ENCODE results near the gene C1orf52. TPM values are rescaled to one million over a fixed set of nuclear protein-coding genes. Genes with fewer than 3 reads are reported as not detected.
"Not testable (repeated sequence)": the region's sequence is repeated elsewhere in the genome, so short reads cannot be mapped to it uniquely, and the experiment has no call there.

Gene C1orf52
- total and polyA plus RNA-seq, 5 donors from 2014 or later = 19.7 to 55.6 (median 27.6) TPM

DNA sequence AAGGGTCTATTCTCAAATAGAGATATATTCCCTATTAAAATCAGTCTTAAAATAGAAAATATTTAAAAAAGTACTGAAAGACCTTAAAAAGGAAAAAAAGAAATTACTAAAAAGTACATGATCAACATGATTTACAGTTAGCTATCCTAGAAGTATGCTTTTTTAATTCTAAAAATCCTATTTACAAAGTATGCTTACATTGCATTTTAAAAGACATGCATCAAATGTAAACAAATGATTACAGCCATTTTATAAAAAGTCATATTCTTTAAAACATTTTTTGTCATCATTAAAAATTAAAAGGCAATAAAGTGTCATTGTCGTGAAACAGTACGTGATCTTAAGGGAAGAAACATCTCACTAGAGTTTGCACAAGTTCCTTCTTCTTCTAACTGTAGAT lies 7.9 kb upstream of the C1orf52 start:
- ATAC-seq (ENCODE audit: low read depth in 2 of 2) (no peak), DNase-seq (no peak)
- H3K27ac ChIP-seq (ENCODE audit: insufficient read depth, low read length, poor library complexity, severe bottlenecking) = no peak overlapping the region
- Mint-ChIP-seq H3K4me1 (peaks cover 19 to 27% (median 23%) of the 10 kb centered on the region in 4 donors), H3K27ac (no peak overlapping the region), H3K4me3 (no peak overlapping the region), H3K9me3 (no peaks in the 10 kb centered on the region), H3K27me3 (no peaks in the 10 kb centered on the region), H3K36me3 (peaks cover 29% of the 10 kb centered on the region)
- no peak overlapping the region for H3K4me3 ChIP-seq (ENCODE audit: low read depth, low read length)
- peaks cover 46% of the 10 kb centered on the region for H3K36me3 ChIP-seq (ENCODE audit: control insufficient read depth, insufficient read depth, low read length)
- no peaks in the 10 kb centered on the region for H3K4me1 ChIP-seq (ENCODE audit: control insufficient read depth, insufficient read depth, low read length, poor library complexity, severe bottlenecking)
- no peaks in the 10 kb centered on the region for H3K27me3 ChIP-seq (ENCODE audit: control insufficient read depth, insufficient read depth, low read length)
- no peaks in the 10 kb centered on the region for H3K9me3 ChIP-seq (ENCODE audit: control insufficient read depth in 2 of 2, low read length in 2 of 2)

DNA sequence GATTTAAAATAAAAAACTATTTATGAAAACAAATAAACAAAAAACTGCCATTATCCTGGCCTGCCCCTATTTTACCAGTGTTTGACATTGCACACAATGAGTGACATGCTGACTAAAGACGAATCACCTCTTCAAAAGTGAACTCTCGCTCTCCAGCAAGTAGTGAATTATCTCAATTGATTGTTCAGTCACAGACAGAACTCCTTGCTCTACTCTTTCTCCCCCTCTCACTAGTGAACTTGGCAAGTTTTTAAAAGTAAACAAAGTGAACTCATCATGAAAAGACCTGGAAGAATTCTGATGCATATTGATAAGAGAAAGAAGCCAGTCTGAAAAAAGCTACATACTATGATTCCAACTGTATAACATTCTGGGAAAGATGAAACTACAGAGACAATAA lies 4.7 kb upstream of the C1orf52 start:
- peaks cover 8 to 14% (median 11%) of the 10 kb centered on the region in 4 donors for H3K4me1 Mint-ChIP-seq
- H3K4me1 ChIP-seq (ENCODE audit: control insufficient read depth, insufficient read depth, low read length, poor library complexity, severe bottlenecking) = peaks cover 4% of the 10 kb centered on the region
- H3K9me3 ChIP-seq (ENCODE audit: control insufficient read depth in 2 of 2, low read length in 2 of 2) = no peaks in the 10 kb centered on the region
- no peak overlapping the region for H3K4me3 ChIP-seq (ENCODE audit: low read depth, low read length)
- H3K36me3 ChIP-seq (ENCODE audit: control insufficient read depth, insufficient read depth, low read length) = peaks cover 28% of the 10 kb centered on the region
- no peaks in the 10 kb centered on the region for H3K27me3 Mint-ChIP-seq
- H3K9me3 Mint-ChIP-seq = no peaks in the 10 kb centered on the region
- peak overlapping the region in 1 of 4 donors; percentile 13 for H3K4me3 Mint-ChIP-seq
- ATAC-seq (ENCODE audit: low read depth in 2 of 2) (no peak), DNase-seq (no peak)
- no peak overlapping the region for H3K27ac Mint-ChIP-seq
- peaks cover 15% of the 10 kb centered on the region for H3K36me3 Mint-ChIP-seq
- H3K27ac ChIP-seq (ENCODE audit: insufficient read depth, low read length, poor library complexity, severe bottlenecking) = no peak overlapping the region
- no peaks in the 10 kb centered on the region for H3K27me3 ChIP-seq (ENCODE audit: control insufficient read depth, insufficient read depth, low read length)

DNA sequence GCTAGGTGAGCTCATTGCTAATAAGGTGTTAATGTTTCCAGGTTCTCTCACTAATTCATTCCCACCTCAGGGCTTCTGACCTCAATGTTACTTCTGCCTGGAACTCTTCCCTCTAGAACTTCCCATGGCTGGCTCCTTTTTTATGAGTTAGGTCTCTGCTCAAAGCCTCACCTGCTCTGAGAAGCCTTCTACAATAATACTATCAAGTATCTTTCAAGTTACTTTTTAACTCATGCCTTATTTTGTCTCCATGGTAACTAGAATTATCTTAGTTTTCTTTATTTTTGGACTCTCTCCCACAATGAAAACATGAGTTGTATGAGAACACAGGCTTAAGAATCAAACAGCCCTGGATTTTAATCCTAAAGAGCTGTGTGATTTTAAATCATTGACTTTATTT lies 3.5 kb upstream of the C1orf52 start:
- no peak overlapping the region for H3K27ac Mint-ChIP-seq

DNA sequence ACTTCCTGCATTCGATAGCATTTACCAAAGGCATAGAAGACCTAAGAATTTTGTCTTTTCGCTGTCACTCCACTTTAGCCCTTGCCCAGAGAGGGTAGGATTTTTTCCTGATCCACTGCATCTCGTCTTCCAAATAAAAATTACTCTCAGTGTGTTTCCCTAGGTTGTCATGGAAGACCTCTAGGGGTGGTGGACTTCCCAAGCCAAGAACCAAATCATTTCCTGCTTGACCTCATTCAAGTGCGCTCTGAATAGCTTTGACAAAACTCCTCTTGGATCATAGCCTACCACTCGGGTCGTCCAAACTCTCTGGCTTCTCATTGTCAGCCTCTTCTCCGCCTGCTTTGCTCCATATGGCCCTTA lies 431 bp upstream of the C1orf52 start:
- DNase-seq = no peak
- Mint-ChIP-seq H3K27ac (peak overlapping the region; percentile 36 to 95 (median 42)), H3K9me3 (no peaks in the 10 kb centered on the region), H3K27me3 (no peaks in the 10 kb centered on the region), H3K4me3 (peak overlapping the region; percentile 96 to 100 (median 98)), H3K36me3 (peaks cover 30% of the 10 kb centered on the region), H3K4me1 (peaks cover 28 to 44% (median 36%) of the 10 kb centered on the region in 4 donors)
- ATAC-seq (ENCODE audit: low read depth in 2 of 2) = no peak
- H3K27me3 ChIP-seq (ENCODE audit: control insufficient read depth, insufficient read depth, low read length) = no peaks in the 10 kb centered on the region
- H3K27ac ChIP-seq (ENCODE audit: insufficient read depth, low read length, poor library complexity, severe bottlenecking) = peak overlapping the region; percentile 83
- peak overlapping the region; percentile 61 for H3K4me3 ChIP-seq (ENCODE audit: low read depth, low read length)
- H3K9me3 ChIP-seq (ENCODE audit: control insufficient read depth in 2 of 2, low read length in 2 of 2) = no peaks in the 10 kb centered on the region
- H3K4me1 ChIP-seq (ENCODE audit: control insufficient read depth, insufficient read depth, low read length, poor library complexity, severe bottlenecking) = peaks cover 25% of the 10 kb centered on the region
- peaks cover 16% of the 10 kb centered on the region for H3K36me3 ChIP-seq (ENCODE audit: control insufficient read depth, insufficient read depth, low read length)

More for the DNA sequence above, 3.5 kb upstream of the C1orf52 start:
- H3K4me1 Mint-ChIP-seq = peaks cover 11 to 21% (median 17%) of the 10 kb centered on the region in 4 donors
- Histone ChIP-seq H3K4me1 (ENCODE audit: control insufficient read depth, insufficient read depth, low read length, poor library complexity, severe bottlenecking) (peaks cover 13% of the 10 kb centered on the region), H3K27ac (ENCODE audit: insufficient read depth, low read length, poor library complexity, severe bottlenecking) (no peak overlapping the region), H3K4me3 (ENCODE audit: low read depth, low read length) (no peak overlapping the region), H3K27me3 (ENCODE audit: control insufficient read depth, insufficient read depth, low read length) (no peaks in the 10 kb centered on the region), H3K36me3 (ENCODE audit: control insufficient read depth, insufficient read depth, low read length) (peaks cover 19% of the 10 kb centered on the region), H3K9me3 (ENCODE audit: control insufficient read depth in 2 of 2, low read length in 2 of 2) (no peaks in the 10 kb centered on the region)
- peaks cover 16% of the 10 kb centered on the region for H3K36me3 Mint-ChIP-seq
- DNase-seq (no peak), ATAC-seq (ENCODE audit: low read depth in 2 of 2) (no peak)
- peak overlapping the region in 2 of 4 donors; percentile 8 to 31 for H3K4me3 Mint-ChIP-seq
- H3K9me3 Mint-ChIP-seq = no peaks in the 10 kb centered on the region
- H3K27me3 Mint-ChIP-seq = no peaks in the 10 kb centered on the region

DNA sequence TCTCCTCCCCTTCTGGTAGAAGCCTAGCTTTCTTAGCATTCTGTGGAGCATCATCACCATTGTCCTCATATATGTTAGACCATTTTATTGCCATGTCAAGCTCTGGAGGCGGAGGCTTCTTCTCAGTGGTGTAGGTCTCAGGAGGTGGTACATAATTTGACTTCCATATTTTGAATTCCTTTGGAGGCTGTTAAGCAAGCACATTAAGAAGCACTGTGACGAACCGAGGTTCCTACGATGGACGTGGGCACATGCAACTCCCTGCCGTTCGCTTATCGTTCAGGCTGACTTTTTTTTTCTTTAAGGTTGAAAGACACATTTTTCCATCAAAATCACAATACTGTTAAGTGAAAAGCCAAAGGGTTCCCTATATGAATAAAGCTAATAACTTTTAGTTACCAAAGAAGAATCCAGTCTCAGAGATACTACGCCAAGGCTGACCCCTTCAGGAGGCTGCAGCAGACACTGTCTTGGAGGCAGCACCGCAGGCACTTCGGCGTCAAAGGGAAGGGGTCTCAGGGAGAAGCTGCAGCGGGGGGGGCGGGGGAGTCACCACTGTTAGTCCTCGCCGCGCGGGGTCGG lies 835 bp downstream of the C1orf52 start:
- Mint-ChIP-seq H3K36me3 (peaks cover 24% of the 10 kb centered on the region), H3K9me3 (no peaks in the 10 kb centered on the region), H3K27ac (peak overlapping the region; percentile 56 to 98 (median 96)), H3K4me3 (peak overlapping the region; percentile 96 to 100 (median 98)), H3K4me1 (peaks cover 34 to 56% (median 45%) of the 10 kb centered on the region in 4 donors), H3K27me3 (no peaks in the 10 kb centered on the region)
- Histone ChIP-seq H3K27ac (ENCODE audit: insufficient read depth, low read length, poor library complexity, severe bottlenecking) (peak overlapping the region; percentile 83), H3K4me3 (ENCODE audit: low read depth, low read length) (peak overlapping the region; percentile 93), H3K9me3 (ENCODE audit: control insufficient read depth in 2 of 2, low read length in 2 of 2) (no peaks in the 10 kb centered on the region), H3K36me3 (ENCODE audit: control insufficient read depth, insufficient read depth, low read length) (peaks cover 16% of the 10 kb centered on the region), H3K27me3 (ENCODE audit: control insufficient read depth, insufficient read depth, low read length) (no peaks in the 10 kb centered on the region), H3K4me1 (ENCODE audit: control insufficient read depth, insufficient read depth, low read length, poor library complexity, severe bottlenecking) (peaks cover 25% of the 10 kb centered on the region)
- ATAC-seq (ENCODE audit: low read depth in 2 of 2) (no peak), DNase-seq (no peak)

DNA sequence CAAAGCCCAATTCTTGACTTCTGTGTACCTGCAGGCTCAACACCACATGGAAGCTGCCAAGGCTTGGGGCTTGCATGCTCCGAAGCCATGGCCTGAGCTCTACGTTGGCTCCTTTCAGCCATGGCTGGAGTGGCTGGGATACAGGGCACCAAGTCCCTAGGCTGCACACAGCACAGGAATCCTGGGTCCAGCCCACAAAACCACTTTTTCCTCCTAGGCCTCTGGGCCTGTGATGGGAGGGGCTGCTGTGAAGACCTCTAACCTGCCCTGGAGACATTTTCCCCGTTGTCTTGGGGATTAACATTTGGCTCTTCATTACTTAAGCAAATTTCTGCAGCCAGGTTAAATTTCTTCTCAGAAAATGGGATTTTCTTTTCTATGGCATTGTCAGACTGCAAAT lies 10.4 kb downstream of the C1orf52 start:
- Mint-ChIP-seq H3K4me1 (peaks cover 12 to 24% (median 16%) of the 10 kb centered on the region in 4 donors), H3K36me3 (peaks cover 13% of the 10 kb centered on the region)
- not testable (repeated sequence) for H3K27ac Mint-ChIP-seq; DNase-seq; H3K27me3 Mint-ChIP-seq; H3K27me3 ChIP-seq (ENCODE audit: control insufficient read depth, insufficient read depth, low read length); H3K9me3 ChIP-seq (ENCODE audit: control insufficient read depth in 2 of 2, low read length in 2 of 2); H3K9me3 Mint-ChIP-seq; H3K4me3 Mint-ChIP-seq; H3K27ac ChIP-seq (ENCODE audit: insufficient read depth, low read length, poor library complexity, severe bottlenecking); H3K4me1 ChIP-seq (ENCODE audit: control insufficient read depth, insufficient read depth, low read length, poor library complexity, severe bottlenecking); H3K4me3 ChIP-seq (ENCODE audit: low read depth, low read length); ATAC-seq (ENCODE audit: low read depth in 2 of 2)
- peaks cover 21% of the 10 kb centered on the region for H3K36me3 ChIP-seq (ENCODE audit: control insufficient read depth, insufficient read depth, low read length)

DNA sequence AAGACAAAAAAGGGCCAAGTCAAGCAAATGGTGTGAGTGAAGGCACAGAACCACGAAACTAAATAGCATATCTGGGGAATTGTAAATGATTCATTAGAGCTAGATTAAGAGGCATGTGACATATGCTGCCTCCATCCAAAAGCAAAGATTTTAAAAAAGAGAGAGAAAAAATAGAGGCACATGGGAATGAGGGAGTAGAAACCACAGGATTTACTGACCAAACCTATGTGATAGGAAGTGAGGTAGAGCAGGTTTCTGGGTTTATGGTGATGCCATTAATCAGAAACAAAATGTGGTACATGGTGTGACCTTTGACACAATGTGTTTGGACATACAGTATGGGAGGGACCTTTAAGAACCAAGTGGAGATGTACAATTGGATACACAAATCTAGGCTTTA lies 13.6 kb downstream of the C1orf52 start:
- peaks cover 4% of the 10 kb centered on the region for H3K27me3 Mint-ChIP-seq
- no peaks in the 10 kb centered on the region for H3K27me3 ChIP-seq (ENCODE audit: control insufficient read depth, insufficient read depth, low read length)

DNA sequence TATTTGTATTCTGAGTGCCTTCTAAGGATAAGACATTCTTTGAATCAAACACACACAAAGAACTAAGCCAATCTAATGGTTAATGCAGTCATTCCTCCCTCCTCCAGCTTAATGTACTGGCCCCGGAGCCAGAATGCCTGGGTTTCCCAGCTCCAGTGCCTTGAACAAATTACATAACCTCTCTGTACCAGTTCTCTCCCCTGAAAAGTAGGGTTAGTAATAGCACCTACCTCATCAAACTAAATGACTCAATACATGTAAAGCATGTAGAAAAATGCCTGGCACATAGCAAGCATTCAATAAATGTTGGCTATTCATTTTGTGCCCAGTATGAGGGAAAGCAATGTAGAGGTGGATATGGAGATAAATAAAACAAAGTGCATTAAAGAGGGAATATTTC lies 14.0 kb downstream of the C1orf52 start:
- H3K27ac ChIP-seq (ENCODE audit: insufficient read depth, low read length, poor library complexity, severe bottlenecking) = no peak overlapping the region
- DNase-seq = no peak
- H3K36me3 ChIP-seq (ENCODE audit: control insufficient read depth, insufficient read depth, low read length) = peaks cover 1% of the 10 kb centered on the region
- Mint-ChIP-seq H3K9me3 (peaks cover 0 to 2% (median 0%) of the 10 kb centered on the region in 7 donors), H3K27ac (no peak overlapping the region), H3K36me3 (peaks cover 3% of the 10 kb centered on the region), H3K4me3 (no peak overlapping the region), H3K4me1 (peaks cover 0 to 20% (median 9%) of the 10 kb centered on the region in 4 donors), H3K27me3 (peaks cover 4% of the 10 kb centered on the region)
- no peaks in the 10 kb centered on the region for H3K9me3 ChIP-seq (ENCODE audit: control insufficient read depth in 2 of 2, low read length in 2 of 2)
- no peak overlapping the region for H3K4me3 ChIP-seq (ENCODE audit: low read depth, low read length)
- H3K27me3 ChIP-seq (ENCODE audit: control insufficient read depth, insufficient read depth, low read length) = no peaks in the 10 kb centered on the region
- no peaks in the 10 kb centered on the region for H3K4me1 ChIP-seq (ENCODE audit: control insufficient read depth, insufficient read depth, low read length, poor library complexity, severe bottlenecking)
- no peak for ATAC-seq (ENCODE audit: low read depth in 2 of 2)

More for the DNA sequence above, 13.6 kb downstream of the C1orf52 start:
- Histone ChIP-seq H3K9me3 (ENCODE audit: control insufficient read depth in 2 of 2, low read length in 2 of 2) (no peaks in the 10 kb centered on the region), H3K4me1 (ENCODE audit: control insufficient read depth, insufficient read depth, low read length, poor library complexity, severe bottlenecking) (no peaks in the 10 kb centered on the region), H3K4me3 (ENCODE audit: low read depth, low read length) (no peak overlapping the region), H3K36me3 (ENCODE audit: control insufficient read depth, insufficient read depth, low read length) (peaks cover 4% of the 10 kb centered on the region), H3K27ac (ENCODE audit: insufficient read depth, low read length, poor library complexity, severe bottlenecking) (no peak overlapping the region)
- no peak for ATAC-seq (ENCODE audit: low read depth in 2 of 2)
- DNase-seq = no peak
- Mint-ChIP-seq H3K4me3 (no peak overlapping the region), H3K36me3 (peaks cover 3% of the 10 kb centered on the region), H3K4me1 (peaks cover 0 to 16% (median 5%) of the 10 kb centered on the region in 4 donors), H3K27ac (no peak overlapping the region), H3K9me3 (peaks cover 0 to 2% (median 0%) of the 10 kb centered on the region in 7 donors)
